LNCAP (cell line): Measurements from ENCODE around the gene TP73.

ENCODE experiments used
- CTCF ChIP-seq: fragments of 450-650 bp; IDR thresholded peaks from 2 replicates; pipeline ENCODE4 v1.5.1; 2017; ENCODE audit warnings: mild to moderate bottlenecking

The TP73 gene

GRCh38 chr1:3736131-3736561, 83.8 kb downstream of the TP73 start:
- no peak for TF ChIP-seq CTCF

- TF ChIP-seq CTCF = no peak
Measured at GRCh38 chr1:3736708-3737107, 84.4 kb downstream of the TP73 start.

- no peak for TF ChIP-seq CTCF
Measured at GRCh38 chr1:3738943-3739342, 86.6 kb downstream of the TP73 start.

GRCh38 chr1:3740042-3740441, 87.7 kb downstream of the TP73 start:
- no peak for TF ChIP-seq CTCF

GRCh38 chr1:3740752-3741151, 88.4 kb downstream of the TP73 start:
- no peak for TF ChIP-seq CTCF

GRCh38 chr1:3741566-3742438, 89.5 kb downstream of the TP73 start:
- no peak for TF ChIP-seq CTCF

- no peak for TF ChIP-seq CTCF
Measured at GRCh38 chr1:3742439-3743298, 90.4 kb downstream of the TP73 start.
